DOHH2 (cell line): ENCODE results near the gene CCDC146.
"Not testable (repeated sequence)": the region's sequence is repeated elsewhere in the genome, so short reads cannot be mapped to it uniquely, and the experiment has no call there.

Experiments
- EZH2phosphoT487 ChIP-seq: fragments of 200-600 bp; sonication (generic); IDR thresholded peaks from 2 replicates; pipeline ENCODE4 v1.6.1; 2017; ENCODE audit warnings: borderline replicate concordance, mild to moderate bottlenecking, antibody characterized with exemption, low read length, moderate library complexity, mixed read lengths
- TF ChIP-seq, protein P1 (sequence below): fragments of 200-600 bp; sonication (generic); IDR thresholded peaks from one replicate; pipeline ENCODE4 v1.5.1; 2014; ENCODE audit warnings: antibody characterized with exemption, mild to moderate bottlenecking, low read depth, low read length; ENCODE audit not compliant: poor library complexity, severe bottlenecking

DNA sequence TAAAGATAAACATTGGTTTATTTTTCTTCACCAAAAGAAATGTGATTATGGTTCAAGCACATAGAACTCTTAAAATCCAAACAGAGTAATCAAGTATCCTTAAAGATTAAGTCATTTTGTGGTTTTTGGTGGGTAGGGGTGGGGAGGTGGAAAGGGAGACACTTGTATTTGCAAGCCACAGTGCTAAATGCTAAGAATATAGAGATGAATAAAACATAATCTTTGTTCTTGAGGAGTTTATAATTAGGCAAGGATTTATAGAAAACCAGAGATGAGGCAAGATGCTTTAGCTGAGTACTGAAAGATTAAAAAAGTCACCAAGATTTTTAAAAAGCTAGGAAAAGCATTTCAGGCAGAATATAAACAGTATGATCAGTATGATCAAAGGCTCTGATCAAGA lies 19.7 kb upstream of the CCDC146 start:
- TF ChIP-seq, protein P1, sequence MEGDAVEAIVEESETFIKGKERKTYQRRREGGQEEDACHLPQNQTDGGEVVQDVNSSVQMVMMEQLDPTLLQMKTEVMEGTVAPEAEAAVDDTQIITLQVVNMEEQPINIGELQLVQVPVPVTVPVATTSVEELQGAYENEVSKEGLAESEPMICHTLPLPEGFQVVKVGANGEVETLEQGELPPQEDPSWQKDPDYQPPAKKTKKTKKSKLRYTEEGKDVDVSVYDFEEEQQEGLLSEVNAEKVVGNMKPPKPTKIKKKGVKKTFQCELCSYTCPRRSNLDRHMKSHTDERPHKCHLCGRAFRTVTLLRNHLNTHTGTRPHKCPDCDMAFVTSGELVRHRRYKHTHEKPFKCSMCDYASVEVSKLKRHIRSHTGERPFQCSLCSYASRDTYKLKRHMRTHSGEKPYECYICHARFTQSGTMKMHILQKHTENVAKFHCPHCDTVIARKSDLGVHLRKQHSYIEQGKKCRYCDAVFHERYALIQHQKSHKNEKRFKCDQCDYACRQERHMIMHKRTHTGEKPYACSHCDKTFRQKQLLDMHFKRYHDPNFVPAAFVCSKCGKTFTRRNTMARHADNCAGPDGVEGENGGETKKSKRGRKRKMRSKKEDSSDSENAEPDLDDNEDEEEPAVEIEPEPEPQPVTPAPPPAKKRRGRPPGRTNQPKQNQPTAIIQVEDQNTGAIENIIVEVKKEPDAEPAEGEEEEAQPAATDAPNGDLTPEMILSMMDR, result not testable (repeated sequence)
- TF ChIP-seq EZH2phosphoT487, result not testable (repeated sequence)
